Transverse colon (tissue), 4 donors: Measurements from ENCODE around the gene SLAMF1. TPM values are rescaled to one million over a fixed set of nuclear protein-coding genes. Genes with fewer than 3 reads are reported as not detected.

Source experiments
- DNase-seq: peaks from one replicate; pipeline ENCODE4 v3.0.0-alpha.2; 2019
- H3K27ac ChIP-seq, 4 donors: fragments of 200-600 bp; sonication (generic); 2 replicates each; pipeline ENCODE4 v1.5.1; 2016 to 2018; ENCODE audit warnings: inconsistent platforms in 4 of 4
- H3K27me3 ChIP-seq: fragments of 200-600 bp; sonication (generic); 2 replicates; pipeline ENCODE4 v1.5.1; 2017; ENCODE audit warnings: inconsistent platforms
- H3K36me3 ChIP-seq, 4 donors: fragments of 200-600 bp; sonication (generic); 2 replicates each; pipeline ENCODE4 v1.5.1; 2017 to 2019; ENCODE audit warnings: inconsistent platforms in 4 of 4
- H3K4me1 ChIP-seq, 4 donors: fragments of 200-600 bp; sonication (generic); 2 replicates each; pipeline ENCODE4 v1.5.1; 2017 to 2020; ENCODE audit warnings: inconsistent platforms in 4 of 4
- H3K4me3 ChIP-seq, 4 donors: fragments of 200-600 bp; sonication (generic); 1 replicate in 1 of 4; 2 replicates in 3 of 4; pipeline versions ENCODE4 v1.5.1 to v1.6.1; 2017 to 2019; ENCODE audit warnings: inconsistent platforms in 4 of 4
- H3K9me3 ChIP-seq, 2 donors: fragments of 200-600 bp; sonication (generic); 2 replicates each; pipeline ENCODE4 v1.5.1; 2017 to 2019; ENCODE audit warnings: inconsistent platforms in 2 of 2
- CTCF ChIP-seq, 5 experiments: fragments of 200-600 bp in 3 of 5; fragments of 450-650 bp in 2 of 5; sonication (generic) in 3 of 5; IDR thresholded peaks; 1 replicate in 2 of 5; 2 replicates in 3 of 5; pipeline ENCODE4 v1.5.1; 2016 to 2017; ENCODE audit warnings: antibody characterized with exemption in 5 of 5, inconsistent platforms in 3 of 5, mild to moderate bottlenecking in 2 of 5, moderate library complexity in 1 of 5
- EP300 ChIP-seq: sonication (generic); formaldehyde crosslinking; IDR thresholded peaks from one replicate; pipeline ENCODE4 v1.6.1; 2017; ENCODE audit warnings: antibody characterized with exemption, low read depth
- POLR2A ChIP-seq: fragments of 450-650 bp; IDR thresholded peaks from one replicate; pipeline ENCODE4 v1.6.1; 2016; ENCODE audit warnings: antibody characterized with exemption, mild to moderate bottlenecking, moderate library complexity
- POLR2AphosphoS5 ChIP-seq, 3 donors: sonication (generic); formaldehyde crosslinking; IDR thresholded peaks; one replicate each; pipeline ENCODE4 v1.6.1; 2016; ENCODE audit warnings: antibody characterized with exemption in 3 of 3
- WGBS, 2 donors: methylation state at CpG; one replicate each; pipeline ENCODE4 v1.1.5; 2018; ENCODE audit warnings: low coverage in 1 of 2; 5-methylcytosine and 5-hydroxymethylcytosine counted together
- in situ Hi-C, 4 donors: fragments of 200-750 bp; cut with MboI; loops; one replicate each; pipeline versions ENCODE4 v1.15.0 to v1.15.1; 2017; ENCODE audit warnings: low sequenced_read_pairs in 3 of 4, low pct_ligation_motif_present in 1 of 4, low pct_unique_long_range_greater_than_20kb in 1 of 4
- intact Hi-C: fragments of 100-400 bp; cut with DNase I; formaldehyde crosslinking; loops from one replicate; pipeline ENCODE4 v1.15.1; 2023; ENCODE audit warnings: low total_unique reads
- total RNA-seq, 4 donors: library from RNA; depleted of rRNA; stranded (reverse); fragments of >200 nt; gene quantifications; one replicate each; pipeline ENCODE4 v1.1.0, GENCODE V29; 2016

The SLAMF1 gene
- total RNA-seq, 4 donors from 2014 or later: 1.1 to 3.3 (median 3.2) TPM; not detected in 1

- no peaks in the 10 kb centered on the region for H3K36me3 ChIP-seq
- peak within 1 kb of the TSS in 3 of 4 donors; percentile 7 to 29 (median 15) for H3K4me3 ChIP-seq
- DNase-seq: no peak
- in situ Hi-C loops (no loop called here), intact Hi-C loops (no loop called here)
- peak within 1 kb of the TSS; percentile 36 to 63 (median 50) for H3K27ac ChIP-seq
- WGBS, 2 donors: 34 to 36% methylated on average over 3 of the region's 3 CpGs
- H3K4me1 ChIP-seq: peaks cover 0 to 11% (median 0%) of the 10 kb centered on the region in 4 donors
- TF ChIP-seq EP300 (no peak), POLR2AphosphoS5 (IDR thresholded peaks at IDR 0.05) (peak in 2 of 3 donors; percentile 34 to 39), CTCF (IDR thresholded peaks at IDR 0.05) (no peak), POLR2A (no peak)
- no peaks in the 10 kb centered on the region for H3K9me3 ChIP-seq
- H3K27me3 ChIP-seq: no peaks in the 10 kb centered on the region
Measured at GRCh38 chr1:160579216-160579701, 67.6 kb downstream of the SLAMF1 start, which contains the start of gene CD84. CD84 (minus strand) TSS chr1:160579496; CDS start chr1:160579437, 59 bp downstream.

DNA sequence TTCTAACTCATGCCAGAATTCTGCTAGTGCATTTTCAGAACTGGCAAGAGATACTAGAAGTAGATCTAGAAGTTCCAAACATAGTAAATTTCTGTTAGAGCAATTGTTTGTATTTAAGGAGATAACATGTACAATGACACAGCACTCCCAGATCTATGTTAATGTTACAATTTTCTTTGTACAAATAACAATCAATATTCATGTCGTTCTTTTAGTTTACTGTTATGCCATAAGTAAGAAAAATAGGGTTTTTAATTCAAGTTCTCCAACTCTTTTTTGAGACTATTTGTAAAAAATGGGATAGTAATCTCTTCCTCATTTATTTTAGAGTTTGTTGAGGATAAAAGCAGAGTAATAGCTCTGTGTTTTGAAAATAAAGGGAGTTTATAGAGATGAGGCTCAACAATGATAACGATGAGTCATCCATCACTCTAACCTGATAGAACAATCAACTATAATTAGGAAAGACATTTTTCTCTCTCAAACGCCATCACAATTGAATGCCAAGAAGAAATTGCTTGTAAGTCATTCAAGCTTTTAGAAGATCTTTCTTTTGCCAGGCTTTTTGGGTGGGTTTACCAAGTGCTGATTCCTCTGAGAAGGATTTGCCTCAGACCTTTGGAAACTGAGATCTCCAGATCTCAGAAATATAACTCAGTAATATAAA, 68.2 kb downstream of the SLAMF1 start:
- Histone ChIP-seq H3K9me3 (no peaks in the 10 kb centered on the region), H3K27ac (peak overlapping the region; percentile 36 to 63 (median 50)), H3K4me1 (peaks cover 0 to 11% (median 0%) of the 10 kb centered on the region in 4 donors), H3K36me3 (no peaks in the 10 kb centered on the region), H3K27me3 (no peaks in the 10 kb centered on the region), H3K4me3 (peak overlapping the region in 3 of 4 donors; percentile 7 to 29 (median 15))
- 28 to 49% methylated on average over 3 of the region's 3 CpGs for WGBS, 2 donors
- in situ Hi-C loops: no loop called here
- no peak for TF ChIP-seq POLR2A
- no peak for TF ChIP-seq EP300
- no peak for TF ChIP-seq POLR2AphosphoS5 (IDR thresholded peaks at IDR 0.05)
- TF ChIP-seq CTCF (IDR thresholded peaks at IDR 0.05): no peak
- intact Hi-C loops: no loop called here
- no peak for DNase-seq

DNA sequence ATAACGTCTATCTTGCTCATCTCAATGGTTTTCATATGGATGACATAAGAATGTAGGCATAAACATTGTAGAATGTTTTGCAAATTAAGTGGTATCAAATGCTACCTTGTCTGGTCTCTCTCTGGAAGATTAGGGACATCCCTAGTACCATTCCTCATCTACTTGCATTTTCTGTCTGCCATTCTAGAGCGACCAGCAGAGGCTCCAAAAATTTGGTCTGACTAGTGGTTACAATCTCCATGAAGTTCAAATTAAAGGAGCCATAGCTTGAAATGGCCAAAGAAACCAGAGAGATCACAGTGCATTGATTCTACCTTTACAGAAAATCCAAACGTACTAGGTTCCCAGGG, 68.7 kb downstream of the SLAMF1 start:
- no peak for DNase-seq

GRCh38 chr1:160577671-160578070, 69.2 kb downstream of the SLAMF1 start:
- peak overlapping the region in 2 of 4 donors; percentile 0 to 29 for H3K4me3 ChIP-seq
- no peaks in the 10 kb centered on the region for H3K36me3 ChIP-seq
- H3K4me1 ChIP-seq: peaks cover 0 to 11% (median 0%) of the 10 kb centered on the region in 4 donors
- 53 to 91% methylated on average over 2 of the region's 2 CpGs for WGBS, 2 donors
- no peaks in the 10 kb centered on the region for H3K9me3 ChIP-seq
- H3K27ac ChIP-seq: peak overlapping the region in 1 of 4 donors; percentile 42
- no peak for TF ChIP-seq POLR2A
- TF ChIP-seq POLR2AphosphoS5 (IDR thresholded peaks at IDR 0.05): no peak
- TF ChIP-seq CTCF (IDR thresholded peaks at IDR 0.05): no peak
- TF ChIP-seq EP300: no peak
- intact Hi-C loops: no loop called here
- in situ Hi-C loops: no loop called here
- no peaks in the 10 kb centered on the region for H3K27me3 ChIP-seq
- DNase-seq: no peak

More for the DNA sequence above, 68.7 kb downstream of the SLAMF1 start:
- no peaks in the 10 kb centered on the region for H3K27me3 ChIP-seq
- in situ Hi-C loops (no loop called here), intact Hi-C loops (no loop called here)
- TF ChIP-seq CTCF (IDR thresholded peaks at IDR 0.05) (no peak), EP300 (no peak)
- no peaks in the 10 kb centered on the region for H3K36me3 ChIP-seq
- H3K9me3 ChIP-seq: no peaks in the 10 kb centered on the region
- H3K27ac ChIP-seq: peak overlapping the region; percentile 38 to 63 (median 52)
- WGBS, 2 donors: 57 to 76% methylated on average over 3 of the region's 3 CpGs
- peak overlapping the region in 3 of 4 donors; percentile 0 to 29 (median 2) for H3K4me3 ChIP-seq
- H3K4me1 ChIP-seq: peaks cover 0 to 11% (median 0%) of the 10 kb centered on the region in 4 donors
